Sigmoid colon (tissue), 4 donors: Measurements from ENCODE around the gene PRSS57.

ENCODE experiments used
- CTCF ChIP-seq, 4 experiments: fragments of 450-650 bp in 3 of 4; fragments of 200-600 bp in 1 of 4; IDR thresholded peaks; one replicate each; pipeline ENCODE4 v1.5.1; 2016 to 2019; ENCODE audit warnings: antibody characterized with exemption in 4 of 4, mild to moderate bottlenecking in 3 of 4, moderate library complexity in 2 of 4
- EP300 ChIP-seq, 4 donors: sonication (generic); formaldehyde crosslinking; IDR thresholded peaks; one replicate each; pipeline ENCODE4 v1.6.1; 2017; ENCODE audit warnings: antibody characterized with exemption in 4 of 4
- POLR2A ChIP-seq, 2 donors: fragments of 450-650 bp; IDR thresholded peaks; one replicate each; pipeline ENCODE4 v1.6.1; 2016; ENCODE audit warnings: antibody characterized with exemption in 2 of 2, mild to moderate bottlenecking in 2 of 2, moderate library complexity in 2 of 2
- POLR2AphosphoS5 ChIP-seq, 4 donors: sonication (generic); formaldehyde crosslinking; IDR thresholded peaks; one replicate each; pipeline ENCODE4 v1.6.1; 2017; ENCODE audit warnings: antibody characterized with exemption in 4 of 4

- no peak for TF ChIP-seq CTCF (IDR thresholded peaks at IDR 0.05)
- no peak for TF ChIP-seq POLR2A (IDR thresholded peaks at IDR 0.05)
- TF ChIP-seq EP300 (IDR thresholded peaks at IDR 0.05): no peak
- no peak for TF ChIP-seq POLR2AphosphoS5 (IDR thresholded peaks at IDR 0.05)
These were observed 32.0 kb upstream of the PRSS57 start for GRCh38 chr19:726993-727956.
